ENCODE results near the gene CDH1.
A peak's percentile ranks its signal among the peaks of the same experiment; 100 is the strongest.

The CDH1 gene

GRCh38 chr16:68732042-68732680 lies 4.9 kb upstream of the CDH1 start:
- no peak for DNase-seq (ENCODE audit: low spot score)

GRCh38 chr16:68732741-68733399 lies 4.2 kb upstream of the CDH1 start:
- no peak for DNase-seq (ENCODE audit: low spot score)

- no peak for DNase-seq (ENCODE audit: low spot score)
Observed at GRCh38 chr16:68733570-68733969, 3.5 kb upstream of the CDH1 start.

- no peak for DNase-seq (ENCODE audit: low spot score)
Observed at GRCh38 chr16:68734782-68735181, 2.3 kb upstream of the CDH1 start.

- no peak for DNase-seq (ENCODE audit: low spot score)
Observed at GRCh38 chr16:68736561-68736960, 531 bp upstream of the CDH1 start.

GRCh38 chr16:68737730-68738629 lies 888 bp downstream of the CDH1 start:
- no peak for DNase-seq (ENCODE audit: low spot score)

- no peak for DNase-seq (ENCODE audit: low spot score)
Observed at GRCh38 chr16:68739964-68740627, 3.0 kb downstream of the CDH1 start.

GRCh38 chr16:68740628-68741346 lies 3.7 kb downstream of the CDH1 start:
- DNase-seq (ENCODE audit: low spot score), result no peak

GRCh38 chr16:68743664-68744063 lies 6.6 kb downstream of the CDH1 start:
- DNase-seq (ENCODE audit: low spot score), result no peak

- DNase-seq (ENCODE audit: low spot score), result no peak
Observed at GRCh38 chr16:68744744-68745280, 7.7 kb downstream of the CDH1 start.

- DNase-seq (ENCODE audit: low spot score), result no peak
Observed at GRCh38 chr16:68746951-68747350, 9.9 kb downstream of the CDH1 start.

GRCh38 chr16:68749432-68749831 lies 12.3 kb downstream of the CDH1 start:
- no peak for DNase-seq (ENCODE audit: low spot score)

GRCh38 chr16:68750193-68750695 lies 13.2 kb downstream of the CDH1 start:
- no peak for DNase-seq (ENCODE audit: low spot score)

- no peak for DNase-seq (ENCODE audit: low spot score)
Observed at GRCh38 chr16:68751160-68751559, 14.1 kb downstream of the CDH1 start.

- DNase-seq (ENCODE audit: low spot score), result no peak
Observed at GRCh38 chr16:68752602-68753001, 15.5 kb downstream of the CDH1 start.

- DNase-seq (ENCODE audit: low spot score), result no peak
Observed at GRCh38 chr16:68754084-68754792, 17.1 kb downstream of the CDH1 start.

GRCh38 chr16:68756239-68756915 lies 19.3 kb downstream of the CDH1 start:
- DNase-seq (ENCODE audit: low spot score), result no peak

GRCh38 chr16:68757625-68757935 lies 20.5 kb downstream of the CDH1 start:
- DNase-seq (ENCODE audit: low spot score), result no peak

GRCh38 chr16:68759062-68759461 lies 22.0 kb downstream of the CDH1 start:
- DNase-seq (ENCODE audit: low spot score), result no peak

- peak; percentile 33 for DNase-seq (ENCODE audit: low spot score)
Observed at GRCh38 chr16:68760671-68761275, 23.7 kb downstream of the CDH1 start.

All from AG08395 (cell line).